ENCODE data around the gene GPER1.

GRCh38 chr7:1040790-1041189, 47.1 kb upstream of the GPER1 start:
- TF ChIP-seq POLR2A (IDR thresholded peaks at IDR 0.05; ENCODE audit: low read length), result no peak
- TF ChIP-seq GATA1 (IDR thresholded peaks at IDR 0.05; ENCODE audit: low read depth, low read length), result no peak

Data from erythroblast (primary cell).